Right lobe of liver (tissue), 6 donors: ENCODE data around the gene DSC3. TPM values are rescaled to one million over a fixed set of nuclear protein-coding genes. Genes with fewer than 3 reads are reported as not detected.

Experiments
- ATAC-seq, 4 donors: fragments of 200-7000 bp; cut with Tn5 transposase; one replicate each; pipeline ENCODE4 v1.9.1; 2020; ENCODE audit warnings: mild to moderate bottlenecking in 4 of 4, moderate library complexity in 4 of 4
- DNase-seq, 3 donors: peaks; one replicate each; pipeline ENCODE4 v3.0.0-alpha.2; 2020
- H3K27ac ChIP-seq, 3 donors: fragments of 200-600 bp; one replicate each; pipeline ENCODE4 v1.8.0; 2022
- H3K27me3 ChIP-seq, 2 donors: fragments of 200-600 bp; one replicate each; pipeline ENCODE4 v1.8.0; 2022
- H3K36me3 ChIP-seq, 4 donors: fragments of 200-600 bp; sonication (generic) in 1 of 4; one replicate each; pipeline versions ENCODE4 v1.5.1 to v1.8.0; 2017 to 2022; ENCODE audit warnings: control low read depth in 1 of 4
- H3K4me1 ChIP-seq, 4 donors: fragments of 200-600 bp; sonication (generic) in 1 of 4; one replicate each; pipeline versions ENCODE4 v1.5.1 to v1.8.0; 2017 to 2022; ENCODE audit warnings: control low read depth in 1 of 4
- H3K4me3 ChIP-seq, 3 donors: fragments of 200-600 bp; one replicate each; pipeline ENCODE4 v1.8.0; 2022
- H3K9me3 ChIP-seq, 4 donors: fragments of 200-600 bp; sonication (generic) in 1 of 4; one replicate each; pipeline versions ENCODE4 v1.5.1 to v1.8.0; 2017 to 2022; ENCODE audit warnings: control low read depth in 1 of 4
- CTCF ChIP-seq, 4 donors: fragments of 200-600 bp in 3 of 4; fragments of 450-650 bp in 1 of 4; IDR thresholded peaks; one replicate each; pipeline versions ENCODE4 v1.5.1 to v1.8.0; 2016 to 2022; ENCODE audit warnings: antibody characterized with exemption in 4 of 4, mild to moderate bottlenecking in 2 of 4
- POLR2A ChIP-seq: fragments of 450-650 bp; IDR thresholded peaks from one replicate; pipeline ENCODE4 v1.6.1; 2017; ENCODE audit warnings: antibody characterized with exemption, mild to moderate bottlenecking
- WGBS: methylation state at CpG from one replicate; pipeline ENCODE4 v1.1.6; 2018; ENCODE audit warnings: low coverage, low lambda C conversion rate; ENCODE audit not compliant: insufficient coverage; ENCODE audit errors: missing lambda C conversion rate; 5-methylcytosine and 5-hydroxymethylcytosine counted together
- intact Hi-C, 2 donors: fragments of 100-400 bp; cut with DNase I; formaldehyde crosslinking; loops; one replicate each; pipeline versions ENCODE4 v1.11.2 to v1.14.1; 2022
- total RNA-seq, 6 experiments: library from RNA; depleted of rRNA in 2 of 6; stranded (reverse); fragments of >200 nt in 2 of 6; fragmentation: NEBNext Ultra II Directional in 3 of 6; extraction: Animal tissue kit (Norgen Biotek cat#: 25700) in 3 of 6; gene quantifications; one replicate each; pipeline versions ENCODE4 v1.1.0 to v1.2.4, GENCODE V29; 2016 to 2023
- donor health status: DM: no; HTN: yes; CAD: no.
- donor health status: DM: no; HTN: no; CAD: no.
- donor health status: DM: no; HTN: no; CAD: no.
- donor health status: DM: no; HTN: yes; CAD: no.
- donor health status: DM: no; HTN: yes; CAD: no.

The DSC3 gene
- total RNA-seq, 6 experiments from 2014 or later, result 0.07 TPM; not detected in 5

- TF ChIP-seq CTCF (IDR thresholded peaks at IDR 0.05) (no peak), POLR2A (no peak)
- WGBS, result 60% methylated on average over 4 of the region's 4 CpGs
- no peaks in the 10 kb centered on the region for H3K36me3 ChIP-seq
- H3K27ac ChIP-seq, result no peak overlapping the region
- no peak overlapping the region for H3K4me3 ChIP-seq
- no peak for DNase-seq
- intact Hi-C loops, result no loop called here
- peak in 1 of 4 donors; percentile 39 for ATAC-seq
- no peaks in the 10 kb centered on the region for H3K9me3 ChIP-seq
- no peaks in the 10 kb centered on the region for H3K27me3 ChIP-seq
- H3K4me1 ChIP-seq, result no peaks in the 10 kb centered on the region
Measured at GRCh38 chr18:30965237-30965636, 77.3 kb downstream of the DSC3 start.

GRCh38 chr18:30960661-30961060, 81.9 kb downstream of the DSC3 start:
- Histone ChIP-seq H3K4me1 (no peaks in the 10 kb centered on the region), H3K27ac (no peak overlapping the region), H3K4me3 (no peak overlapping the region), H3K9me3 (no peaks in the 10 kb centered on the region), H3K27me3 (no peaks in the 10 kb centered on the region), H3K36me3 (no peaks in the 10 kb centered on the region)
- intact Hi-C loops, result no loop called here
- no peak for DNase-seq
- WGBS, result 77% methylated on average over 5 of the region's 6 CpGs
- no peak for ATAC-seq
- TF ChIP-seq POLR2A, result no peak
- no peak for TF ChIP-seq CTCF (IDR thresholded peaks at IDR 0.05)

- Histone ChIP-seq H3K27me3 (no peaks in the 10 kb centered on the region), H3K9me3 (no peaks in the 10 kb centered on the region), H3K27ac (no peak overlapping the region), H3K36me3 (no peaks in the 10 kb centered on the region), H3K4me3 (no peak overlapping the region), H3K4me1 (no peaks in the 10 kb centered on the region)
- 46% methylated on average over 2 of the region's 2 CpGs for WGBS
- DNase-seq, result no peak
- no peak for TF ChIP-seq CTCF (IDR thresholded peaks at IDR 0.05)
- TF ChIP-seq POLR2A, result no peak
- no peak for ATAC-seq
- intact Hi-C loops, result no loop called here
Measured at GRCh38 chr18:30957066-30957465, 85.5 kb downstream of the DSC3 start.

GRCh38 chr18:30954262-30954661, 88.3 kb downstream of the DSC3 start:
- no peak overlapping the region for H3K27ac ChIP-seq
- no peak for DNase-seq
- intact Hi-C loops, result no loop called here
- 36% methylated on average over 3 of the region's 3 CpGs for WGBS
- H3K36me3 ChIP-seq, result no peaks in the 10 kb centered on the region
- H3K4me1 ChIP-seq, result no peaks in the 10 kb centered on the region
- no peaks in the 10 kb centered on the region for H3K9me3 ChIP-seq
- H3K27me3 ChIP-seq, result no peaks in the 10 kb centered on the region
- no peak overlapping the region for H3K4me3 ChIP-seq
- TF ChIP-seq POLR2A (no peak), CTCF (IDR thresholded peaks at IDR 0.05) (no peak)
- no peak for ATAC-seq

- Histone ChIP-seq H3K9me3 (no peaks in the 10 kb centered on the region), H3K27me3 (no peaks in the 10 kb centered on the region), H3K4me1 (no peaks in the 10 kb centered on the region), H3K27ac (no peak overlapping the region), H3K4me3 (no peak overlapping the region), H3K36me3 (no peaks in the 10 kb centered on the region)
- ATAC-seq, result no peak
- no peak for DNase-seq
- WGBS, result 77% methylated on average over 7 of the region's 8 CpGs
- TF ChIP-seq POLR2A, result no peak
- TF ChIP-seq CTCF (IDR thresholded peaks at IDR 0.05), result no peak
- intact Hi-C loops, result no loop called here
Measured at GRCh38 chr18:30945761-30946160, 96.8 kb downstream of the DSC3 start.
